ENCODE measurements around the gene VSIR.

DNA sequence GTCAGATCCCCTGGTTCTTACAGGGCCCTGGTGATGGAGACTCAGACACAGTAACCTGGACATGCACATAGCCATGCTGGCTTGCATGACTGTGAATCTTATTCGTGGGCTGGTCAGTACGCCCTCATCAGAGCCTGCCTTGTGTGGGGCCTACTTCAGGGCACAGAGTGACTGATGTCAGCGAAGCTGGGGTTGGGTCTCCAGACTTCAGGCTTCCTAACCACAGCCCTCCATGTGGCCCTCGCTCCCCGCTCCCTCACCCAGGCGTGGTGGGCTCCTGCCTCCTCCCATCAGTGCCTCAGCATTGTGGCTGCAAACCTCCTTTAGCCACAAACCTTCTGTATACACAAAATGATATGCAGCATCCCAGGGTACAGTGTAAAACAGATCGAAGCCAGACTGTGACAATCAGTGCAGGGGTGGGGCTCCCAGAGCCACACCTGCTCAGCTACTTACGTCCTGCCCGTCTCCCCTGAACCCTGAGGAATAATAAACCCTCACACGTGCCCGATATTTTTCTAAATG lies 46.7 kb downstream of the VSIR start:
- TF ChIP-seq, protein P1, sequence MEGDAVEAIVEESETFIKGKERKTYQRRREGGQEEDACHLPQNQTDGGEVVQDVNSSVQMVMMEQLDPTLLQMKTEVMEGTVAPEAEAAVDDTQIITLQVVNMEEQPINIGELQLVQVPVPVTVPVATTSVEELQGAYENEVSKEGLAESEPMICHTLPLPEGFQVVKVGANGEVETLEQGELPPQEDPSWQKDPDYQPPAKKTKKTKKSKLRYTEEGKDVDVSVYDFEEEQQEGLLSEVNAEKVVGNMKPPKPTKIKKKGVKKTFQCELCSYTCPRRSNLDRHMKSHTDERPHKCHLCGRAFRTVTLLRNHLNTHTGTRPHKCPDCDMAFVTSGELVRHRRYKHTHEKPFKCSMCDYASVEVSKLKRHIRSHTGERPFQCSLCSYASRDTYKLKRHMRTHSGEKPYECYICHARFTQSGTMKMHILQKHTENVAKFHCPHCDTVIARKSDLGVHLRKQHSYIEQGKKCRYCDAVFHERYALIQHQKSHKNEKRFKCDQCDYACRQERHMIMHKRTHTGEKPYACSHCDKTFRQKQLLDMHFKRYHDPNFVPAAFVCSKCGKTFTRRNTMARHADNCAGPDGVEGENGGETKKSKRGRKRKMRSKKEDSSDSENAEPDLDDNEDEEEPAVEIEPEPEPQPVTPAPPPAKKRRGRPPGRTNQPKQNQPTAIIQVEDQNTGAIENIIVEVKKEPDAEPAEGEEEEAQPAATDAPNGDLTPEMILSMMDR (IDR thresholded peaks at IDR 0.05), result no peak
- TF ChIP-seq POLR2A (IDR thresholded peaks at IDR 0.05), result no peak
- no peak for TF ChIP-seq EP300 (IDR thresholded peaks at IDR 0.05)
